HG03045 (cell line): ENCODE data around the gene OR10S1.
"Not testable (repeated sequence)": the region's sequence is repeated elsewhere in the genome, so short reads cannot be mapped to it uniquely, and the experiment has no call there.

Experiments
- ATAC-seq: cut with Tn5 transposase; IDR thresholded peaks from one replicate; pipeline ENCODE4 v1.9.1; 2021; ENCODE audit warnings: mild to moderate bottlenecking, moderate library complexity; ENCODE audit not compliant: unreplicated experiment

Gene OR10S1, protein sequence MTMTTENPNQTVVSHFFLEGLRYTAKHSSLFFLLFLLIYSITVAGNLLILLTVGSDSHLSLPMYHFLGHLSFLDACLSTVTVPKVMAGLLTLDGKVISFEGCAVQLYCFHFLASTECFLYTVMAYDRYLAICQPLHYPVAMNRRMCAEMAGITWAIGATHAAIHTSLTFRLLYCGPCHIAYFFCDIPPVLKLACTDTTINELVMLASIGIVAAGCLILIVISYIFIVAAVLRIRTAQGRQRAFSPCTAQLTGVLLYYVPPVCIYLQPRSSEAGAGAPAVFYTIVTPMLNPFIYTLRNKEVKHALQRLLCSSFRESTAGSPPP

DNA sequence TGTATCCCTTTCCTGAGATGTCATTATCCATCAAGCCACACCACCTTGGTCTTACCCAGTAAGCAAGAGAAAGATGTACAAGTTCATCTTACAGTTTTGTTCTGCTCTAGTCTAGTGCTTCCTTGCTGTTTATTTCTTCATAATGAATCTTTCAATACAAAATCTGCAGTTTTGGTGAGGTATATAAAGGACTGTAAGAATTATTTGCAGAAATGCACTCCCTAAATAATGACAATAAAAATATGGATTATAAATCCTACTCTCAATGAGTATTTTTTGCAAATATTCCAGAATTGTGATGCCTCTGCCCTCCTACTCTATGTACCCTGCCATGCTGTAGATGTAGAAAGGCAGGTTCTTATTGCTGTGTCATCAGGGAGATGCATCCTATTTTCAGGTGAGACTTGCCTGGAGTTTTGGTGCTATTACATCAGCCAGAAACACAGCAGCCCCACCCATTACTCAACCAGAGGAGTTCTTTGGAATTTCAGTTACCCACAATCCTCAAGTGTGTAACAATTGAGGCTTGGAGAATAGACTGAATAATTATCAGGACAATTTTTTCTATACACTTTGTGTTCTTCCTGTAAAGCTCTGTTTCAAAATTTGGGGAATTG lies at the start of gene OR10S1:
OR10S1 (minus strand) TSS at position 51 of the 617 bp plus-strand sequence. CDS start 117 bp downstream, outside the sequence.
- ATAC-seq: no peak

DNA sequence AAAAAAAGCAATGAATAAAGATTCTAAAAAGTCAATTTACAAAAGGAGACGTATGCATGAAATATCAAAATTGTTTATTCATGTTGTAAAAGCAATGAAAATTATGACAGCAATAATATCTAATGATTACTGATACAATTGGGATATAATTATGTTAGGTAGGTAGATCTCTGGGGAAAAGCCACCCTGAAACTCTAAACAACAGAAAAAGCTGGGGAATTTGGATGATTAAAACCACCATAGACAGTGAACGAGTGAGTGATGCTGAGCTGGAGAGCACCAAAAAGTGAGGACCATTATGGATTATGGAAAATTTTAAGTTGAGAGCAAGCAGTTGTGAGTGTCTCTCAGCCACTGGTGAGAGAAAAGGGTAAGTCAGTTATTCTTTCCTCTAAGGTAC lies 48.9 kb upstream of the OR10S1 start, which contains the start of gene OR10G8:
OR10G8 (plus strand) TSS at position 301 of the 400 bp plus-strand sequence. CDS start 2,825 bp downstream, outside the sequence.
- ATAC-seq: no peak

DNA sequence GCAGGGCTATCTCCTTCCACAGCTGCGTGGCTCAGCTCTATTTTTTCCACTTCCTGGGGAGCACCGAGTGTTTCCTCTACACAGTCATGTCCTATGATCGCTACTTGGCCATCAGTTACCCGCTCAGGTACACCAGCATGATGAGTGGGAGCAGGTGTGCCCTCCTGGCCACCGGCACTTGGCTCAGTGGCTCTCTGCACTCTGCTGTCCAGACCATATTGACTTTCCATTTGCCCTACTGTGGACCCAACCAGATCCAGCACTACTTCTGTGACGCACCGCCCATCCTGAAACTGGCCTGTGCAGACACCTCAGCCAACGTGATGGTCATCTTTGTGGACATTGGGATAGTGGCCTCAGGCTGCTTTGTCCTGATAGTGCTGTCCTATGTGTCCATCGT lies 38.3 kb upstream of the OR10S1 start:
- ATAC-seq: not testable (repeated sequence)

DNA sequence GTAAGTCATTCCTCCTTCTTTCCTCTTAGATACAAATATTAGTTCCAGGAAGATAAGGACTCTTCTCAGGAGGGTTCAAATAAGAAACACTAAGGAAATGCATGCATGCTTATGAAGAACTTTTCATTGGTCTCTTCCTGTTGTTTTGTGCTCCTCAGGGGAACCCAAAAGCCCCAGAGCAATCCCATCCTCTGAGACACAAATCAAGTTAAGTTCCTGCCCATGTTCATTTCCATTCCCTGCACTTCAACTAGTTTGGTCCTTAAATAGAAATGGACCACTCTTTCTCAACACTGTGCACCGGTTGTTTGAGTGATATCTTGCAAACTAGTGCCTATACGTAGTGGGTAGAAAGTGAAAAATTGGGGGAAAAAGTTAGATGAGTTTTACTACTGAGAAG lies 35.1 kb upstream of the OR10S1 start, which contains the start of gene OR10G4:
OR10G4 (plus strand) TSS at position 301 of the 400 bp plus-strand sequence. CDS start 2,578 bp downstream, outside the sequence.
- ATAC-seq: no peak

DNA sequence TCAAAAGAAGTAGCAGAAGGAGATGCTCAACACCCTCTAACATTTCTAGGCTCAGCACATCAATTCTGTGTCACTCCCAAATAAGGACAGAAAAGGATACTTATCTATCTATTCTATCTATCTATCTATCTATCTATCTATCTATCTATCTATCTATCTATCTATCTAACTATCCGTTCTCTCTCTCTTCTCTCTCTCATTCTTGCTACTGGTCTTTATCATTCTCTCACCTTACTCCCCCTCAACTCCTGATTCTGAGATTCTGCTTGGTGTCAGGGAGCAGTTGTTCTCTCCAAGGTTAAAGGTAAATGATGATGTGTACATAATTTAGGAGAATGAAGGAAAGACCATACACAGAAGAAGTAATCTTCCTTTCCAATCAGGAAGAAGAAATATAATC lies 17.5 kb upstream of the OR10S1 start, which contains the start of gene OR10G6:
OR10G6 (minus strand) TSS at position 43 of the 400 bp plus-strand sequence; CDS start at position 43, 0 bp downstream.
- no peak for ATAC-seq

DNA sequence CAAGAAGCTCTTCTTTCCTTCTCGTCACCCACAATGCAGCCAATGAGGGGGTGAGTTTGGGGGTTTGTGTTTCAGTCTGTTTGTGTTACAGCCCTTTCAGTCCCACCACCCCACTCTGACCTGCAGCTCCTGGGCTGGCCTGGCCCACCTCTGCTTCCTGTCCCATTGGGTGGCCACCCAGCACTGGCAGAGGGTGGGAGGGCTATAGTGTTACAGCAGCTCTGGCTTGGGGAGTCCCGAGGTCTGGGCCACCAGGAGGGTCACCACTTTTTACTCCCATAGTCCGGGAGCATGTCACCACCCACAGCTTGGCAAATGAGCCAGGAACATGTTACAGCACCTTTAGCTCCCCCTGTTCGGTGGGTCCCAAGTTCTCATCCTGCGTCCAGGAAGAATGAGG lies 1.7 kb upstream of the OR10S1 start:
- no peak for ATAC-seq

DNA sequence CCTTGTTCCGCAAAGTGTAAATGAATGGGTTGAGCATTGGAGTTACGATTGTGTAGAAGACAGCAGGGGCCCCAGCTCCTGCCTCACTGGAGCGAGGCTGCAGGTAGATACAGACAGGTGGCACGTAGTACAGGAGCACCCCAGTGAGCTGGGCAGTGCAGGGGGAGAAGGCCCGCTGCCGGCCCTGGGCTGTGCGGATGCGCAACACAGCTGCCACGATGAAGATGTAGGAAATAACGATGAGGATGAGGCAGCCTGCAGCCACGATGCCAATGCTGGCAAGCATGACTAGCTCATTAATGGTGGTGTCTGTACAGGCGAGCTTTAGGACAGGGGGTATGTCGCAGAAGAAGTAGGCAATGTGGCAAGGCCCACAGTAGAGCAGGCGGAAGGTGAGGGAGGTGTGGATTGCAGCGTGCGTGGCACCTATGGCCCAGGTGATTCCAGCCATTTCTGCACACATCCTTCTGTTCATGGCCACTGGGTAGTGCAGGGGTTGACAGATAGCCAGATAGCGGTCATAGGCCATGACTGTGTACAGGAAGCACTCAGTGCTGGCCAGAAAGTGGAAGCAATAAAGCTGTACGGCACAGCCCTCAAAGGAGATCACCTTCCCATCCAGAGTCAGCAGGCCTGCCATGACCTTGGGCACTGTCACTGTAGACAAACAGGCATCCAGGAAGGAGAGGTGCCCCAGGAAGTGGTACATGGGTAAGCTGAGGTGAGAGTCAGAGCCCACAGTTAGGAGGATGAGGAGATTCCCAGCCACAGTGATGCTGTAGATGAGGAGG lies 616 bp downstream of the OR10S1 start:
- no peak for ATAC-seq

DNA sequence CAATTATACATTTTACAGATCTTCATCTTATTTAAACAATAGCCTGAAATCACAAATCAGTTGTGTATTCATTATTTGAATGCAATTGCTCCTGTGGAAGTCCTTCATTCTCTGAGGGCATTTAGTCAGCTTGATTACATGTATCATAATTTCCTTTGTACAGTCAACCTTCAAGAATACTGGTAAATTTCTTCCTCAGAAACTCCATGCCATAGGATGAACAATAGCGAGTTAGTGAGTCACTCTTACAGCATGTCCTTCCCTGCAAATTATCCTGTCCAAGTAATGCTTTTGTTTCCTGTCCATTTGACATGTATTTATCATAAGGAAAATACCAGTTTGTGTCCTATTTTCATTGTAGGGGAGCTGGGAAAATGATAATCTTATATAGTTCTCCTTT lies 3.8 kb downstream of the OR10S1 start:
- ATAC-seq: no peak

DNA sequence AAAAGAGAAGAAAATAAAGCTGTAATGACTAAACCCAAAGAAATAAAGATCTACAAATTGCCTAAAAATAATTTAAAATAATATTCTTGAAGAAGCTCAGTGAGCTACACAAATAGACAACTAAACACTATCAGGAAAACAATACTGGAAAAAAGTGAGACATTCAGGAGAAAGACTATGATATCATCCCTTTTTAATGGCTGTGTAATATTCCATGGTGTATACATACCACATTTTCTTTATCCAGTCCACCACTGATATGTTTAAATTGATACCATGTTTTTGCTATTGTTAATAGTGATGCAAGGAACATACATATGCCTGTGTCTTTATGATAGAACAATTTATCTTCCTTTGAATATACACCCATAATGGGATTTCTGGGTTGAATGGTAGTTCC lies 20.8 kb downstream of the OR10S1 start:
- ATAC-seq: no peak

DNA sequence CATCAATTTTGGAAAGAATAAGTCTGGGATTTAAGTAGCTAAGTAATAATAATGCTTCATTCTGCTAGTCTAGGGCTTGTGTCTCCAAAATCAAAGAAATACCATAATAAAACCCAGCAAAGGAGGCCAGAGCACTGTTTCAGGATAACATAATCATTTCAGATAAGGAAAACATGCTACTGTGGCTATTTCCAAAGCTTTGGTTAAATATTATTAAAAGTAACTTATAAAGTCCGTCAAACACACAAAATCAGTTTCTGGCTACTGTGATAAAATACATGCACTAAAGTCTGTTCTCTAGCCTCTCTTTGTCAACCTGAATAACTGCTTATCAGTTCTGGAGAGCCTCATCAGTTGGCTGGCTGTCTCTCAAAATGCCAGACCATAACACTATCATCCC lies 32.4 kb downstream of the OR10S1 start:
- no peak for ATAC-seq

DNA sequence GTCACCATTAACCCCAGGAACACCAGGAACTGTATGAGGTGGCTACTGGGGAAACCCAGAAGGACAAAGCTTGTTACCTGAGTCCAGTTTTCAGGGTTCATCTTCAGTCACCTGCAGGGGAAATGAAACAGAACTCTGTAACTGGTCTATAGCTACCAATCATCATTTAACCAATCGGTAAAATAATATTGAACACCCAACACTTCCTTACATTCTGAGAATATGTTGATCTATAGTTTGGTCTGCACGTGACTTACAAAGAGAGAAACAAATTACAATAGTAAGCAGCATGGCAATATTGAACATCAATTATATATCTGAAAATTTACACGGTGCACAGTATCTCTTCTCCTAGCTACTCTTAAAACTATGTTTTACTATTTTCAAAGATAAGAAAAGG lies 33.8 kb downstream of the OR10S1 start, which contains the start of gene OR6T1:
OR6T1 (minus strand) TSS at position 101 of the 400 bp plus-strand sequence; CDS start at position 101, 0 bp downstream.
- no peak for ATAC-seq

DNA sequence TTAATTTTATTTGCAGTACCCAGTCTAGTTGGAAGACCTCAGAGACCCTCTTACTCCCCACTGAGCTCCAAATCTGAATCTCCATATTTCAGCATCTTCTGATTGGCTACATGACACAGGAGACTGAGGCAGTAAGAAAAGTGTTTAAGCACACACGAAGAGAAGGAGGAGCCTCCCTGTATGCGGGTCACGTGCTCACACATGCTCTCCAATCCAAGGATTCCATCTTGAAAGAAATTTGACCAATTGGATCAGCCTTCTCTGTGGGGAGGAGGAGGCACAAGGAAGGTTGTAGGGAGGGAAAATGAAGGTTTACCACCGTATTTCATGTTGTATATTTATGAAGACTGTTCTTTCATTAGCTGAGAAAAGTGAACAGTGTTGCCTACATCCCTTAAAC lies 35.2 kb downstream of the OR10S1 start:
- ATAC-seq: no peak

DNA sequence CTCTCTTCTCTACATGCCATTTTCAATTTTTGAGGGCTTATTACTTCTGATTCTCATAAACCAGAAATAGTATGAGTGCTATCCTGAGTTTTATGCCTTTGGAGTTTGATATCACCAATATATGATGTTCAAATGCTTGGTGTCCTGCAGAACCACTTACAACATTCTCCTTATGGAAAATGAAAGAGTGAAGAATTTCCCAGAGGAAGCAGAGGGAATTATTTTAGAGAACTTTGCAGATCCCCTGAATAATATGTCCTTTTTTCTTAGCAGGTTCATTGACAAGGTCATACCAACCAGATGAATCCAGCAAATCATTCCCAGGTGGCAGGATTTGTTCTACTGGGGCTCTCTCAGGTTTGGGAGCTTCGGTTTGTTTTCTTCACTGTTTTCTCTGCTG lies 38.3 kb downstream of the OR10S1 start, which contains the start of gene OR4D5:
OR4D5 (plus strand) TSS at position 301 of the 400 bp plus-strand sequence; CDS start at position 301, 0 bp downstream.
- no peak for ATAC-seq
